Peyer's patch (tissue), 4 donors: Measurements from ENCODE around the gene P2RX7.
A peak's percentile ranks its signal among the peaks of the same experiment; 100 is the strongest.

Experiments used
- POLR2A ChIP-seq, 2 donors: fragments of 450-650 bp; IDR thresholded peaks; one replicate each; pipeline ENCODE4 v1.5.1; 2017; ENCODE audit warnings: antibody characterized with exemption in 2 of 2, mild to moderate bottlenecking in 2 of 2, moderate library complexity in 2 of 2
- TF ChIP-seq, protein P1 (sequence below), 6 experiments: fragments of 450-650 bp in 4 of 6; fragments of 200-600 bp in 2 of 6; sonication (generic) in 1 of 6; IDR thresholded peaks; one replicate each; pipeline ENCODE4 v1.5.1; 2017 to 2019; ENCODE audit warnings: antibody characterized with exemption in 6 of 6, mild to moderate bottlenecking in 3 of 6, moderate library complexity in 1 of 6

GRCh38 chr12:121132601-121133481 lies at the start of gene P2RX7:
- TF ChIP-seq, protein P1, sequence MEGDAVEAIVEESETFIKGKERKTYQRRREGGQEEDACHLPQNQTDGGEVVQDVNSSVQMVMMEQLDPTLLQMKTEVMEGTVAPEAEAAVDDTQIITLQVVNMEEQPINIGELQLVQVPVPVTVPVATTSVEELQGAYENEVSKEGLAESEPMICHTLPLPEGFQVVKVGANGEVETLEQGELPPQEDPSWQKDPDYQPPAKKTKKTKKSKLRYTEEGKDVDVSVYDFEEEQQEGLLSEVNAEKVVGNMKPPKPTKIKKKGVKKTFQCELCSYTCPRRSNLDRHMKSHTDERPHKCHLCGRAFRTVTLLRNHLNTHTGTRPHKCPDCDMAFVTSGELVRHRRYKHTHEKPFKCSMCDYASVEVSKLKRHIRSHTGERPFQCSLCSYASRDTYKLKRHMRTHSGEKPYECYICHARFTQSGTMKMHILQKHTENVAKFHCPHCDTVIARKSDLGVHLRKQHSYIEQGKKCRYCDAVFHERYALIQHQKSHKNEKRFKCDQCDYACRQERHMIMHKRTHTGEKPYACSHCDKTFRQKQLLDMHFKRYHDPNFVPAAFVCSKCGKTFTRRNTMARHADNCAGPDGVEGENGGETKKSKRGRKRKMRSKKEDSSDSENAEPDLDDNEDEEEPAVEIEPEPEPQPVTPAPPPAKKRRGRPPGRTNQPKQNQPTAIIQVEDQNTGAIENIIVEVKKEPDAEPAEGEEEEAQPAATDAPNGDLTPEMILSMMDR (IDR thresholded peaks at IDR 0.05): peak in 3 of 6 experiments; percentile 20 to 46 (median 29)
- no peak for TF ChIP-seq POLR2A (IDR thresholded peaks at IDR 0.05)
